ENCODE measurements around the gene ZNF174. TPM values are rescaled to one million over a fixed set of nuclear protein-coding genes. Genes with fewer than 3 reads are reported as not detected.

ZNF174 gene
- total RNA-seq, 4 donors from 2014 or later: 12.1 to 22.9 (median 22.3) TPM

DNA sequence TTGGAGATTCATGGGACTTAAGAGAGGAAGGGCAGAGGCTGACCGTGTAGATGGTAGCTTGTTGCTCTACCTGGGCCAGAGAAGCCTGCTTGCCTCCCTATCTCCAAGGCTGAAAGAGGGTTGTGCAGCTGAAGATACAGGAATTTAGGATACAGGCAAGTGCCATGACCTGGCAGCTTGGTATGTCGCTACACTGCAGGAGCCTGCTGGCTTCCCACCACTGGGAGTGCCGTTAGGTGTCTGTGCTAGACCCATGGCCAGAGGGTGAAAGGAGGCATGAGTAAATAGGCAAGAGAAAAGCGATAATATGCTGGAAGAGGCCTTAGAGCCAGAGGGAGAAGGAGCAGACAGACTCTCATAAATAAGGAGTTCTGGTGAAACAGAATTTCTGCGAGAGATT, 53.1 kb downstream of the ZNF174 start:
- peaks cover 0 to 20% of the 10 kb centered on the region in 2 donors for H3K36me3 ChIP-seq
- TF ChIP-seq, protein P1, sequence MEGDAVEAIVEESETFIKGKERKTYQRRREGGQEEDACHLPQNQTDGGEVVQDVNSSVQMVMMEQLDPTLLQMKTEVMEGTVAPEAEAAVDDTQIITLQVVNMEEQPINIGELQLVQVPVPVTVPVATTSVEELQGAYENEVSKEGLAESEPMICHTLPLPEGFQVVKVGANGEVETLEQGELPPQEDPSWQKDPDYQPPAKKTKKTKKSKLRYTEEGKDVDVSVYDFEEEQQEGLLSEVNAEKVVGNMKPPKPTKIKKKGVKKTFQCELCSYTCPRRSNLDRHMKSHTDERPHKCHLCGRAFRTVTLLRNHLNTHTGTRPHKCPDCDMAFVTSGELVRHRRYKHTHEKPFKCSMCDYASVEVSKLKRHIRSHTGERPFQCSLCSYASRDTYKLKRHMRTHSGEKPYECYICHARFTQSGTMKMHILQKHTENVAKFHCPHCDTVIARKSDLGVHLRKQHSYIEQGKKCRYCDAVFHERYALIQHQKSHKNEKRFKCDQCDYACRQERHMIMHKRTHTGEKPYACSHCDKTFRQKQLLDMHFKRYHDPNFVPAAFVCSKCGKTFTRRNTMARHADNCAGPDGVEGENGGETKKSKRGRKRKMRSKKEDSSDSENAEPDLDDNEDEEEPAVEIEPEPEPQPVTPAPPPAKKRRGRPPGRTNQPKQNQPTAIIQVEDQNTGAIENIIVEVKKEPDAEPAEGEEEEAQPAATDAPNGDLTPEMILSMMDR (IDR thresholded peaks at IDR 0.05): no peak
- no peak for TF ChIP-seq EP300 (IDR thresholded peaks at IDR 0.05)
- no peak for TF ChIP-seq POLR2AphosphoS5 (IDR thresholded peaks at IDR 0.05)
- no peak for TF ChIP-seq POLR2A (IDR thresholded peaks at IDR 0.05)

DNA sequence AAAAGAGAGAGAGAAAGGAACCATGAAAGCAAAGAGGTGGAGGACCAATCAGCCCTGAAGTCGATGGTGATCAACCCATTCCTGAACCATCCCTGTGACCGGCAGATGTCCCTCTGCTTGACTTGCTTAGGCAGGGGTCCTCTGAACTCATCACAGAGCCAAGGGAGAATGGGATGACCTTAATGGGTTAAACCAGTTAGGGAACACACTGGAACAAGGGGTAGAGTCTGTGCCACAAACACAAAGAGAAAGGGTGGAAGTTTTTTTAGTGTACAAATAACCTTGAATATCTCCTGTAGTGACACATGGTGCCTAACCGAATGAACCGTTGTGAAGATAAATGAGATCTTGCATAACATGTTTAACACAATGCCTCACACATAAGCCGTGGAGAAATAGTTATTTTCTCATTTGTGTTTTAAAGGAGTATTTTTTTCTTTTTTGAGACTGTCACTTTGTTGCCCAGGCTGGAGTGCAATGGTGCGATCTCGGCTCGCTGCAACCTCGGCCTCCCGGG, 53.7 kb downstream of the ZNF174 start:
- H3K27ac ChIP-seq: no peak overlapping the region
- H3K9me3 ChIP-seq: no peaks in the 10 kb centered on the region
- TF ChIP-seq POLR2AphosphoS5 (IDR thresholded peaks at IDR 0.05) (no peak), EP300 (IDR thresholded peaks at IDR 0.05) (no peak), POLR2A (IDR thresholded peaks at IDR 0.05) (no peak)
- TF ChIP-seq, protein P1 (IDR thresholded peaks at IDR 0.05): no peak
- no peak for ATAC-seq
- H3K4me1 ChIP-seq: peaks cover 0 to 30% (median 14%) of the 10 kb centered on the region in 3 donors
- WGBS, 2 donors (ENCODE audit: low coverage in 1 of 2): 47 to 79% methylated on average over 5 to 10 of the region's 10 CpGs
- no peak overlapping the region for H3K4me3 ChIP-seq
- H3K36me3 ChIP-seq: peaks cover 0 to 14% of the 10 kb centered on the region in 2 donors
- H3K27me3 ChIP-seq: no peaks in the 10 kb centered on the region

More for the DNA sequence above, 53.1 kb downstream of the ZNF174 start:
- 76 to 93% methylated on average over 3 to 4 of the region's 5 CpGs for WGBS, 2 donors (ENCODE audit: low coverage in 1 of 2)
- Histone ChIP-seq H3K9me3 (no peaks in the 10 kb centered on the region), H3K4me1 (peaks cover 0 to 24% (median 8%) of the 10 kb centered on the region in 3 donors), H3K27ac (no peak overlapping the region), H3K27me3 (no peaks in the 10 kb centered on the region), H3K4me3 (no peak overlapping the region)
- ATAC-seq: no peak

DNA sequence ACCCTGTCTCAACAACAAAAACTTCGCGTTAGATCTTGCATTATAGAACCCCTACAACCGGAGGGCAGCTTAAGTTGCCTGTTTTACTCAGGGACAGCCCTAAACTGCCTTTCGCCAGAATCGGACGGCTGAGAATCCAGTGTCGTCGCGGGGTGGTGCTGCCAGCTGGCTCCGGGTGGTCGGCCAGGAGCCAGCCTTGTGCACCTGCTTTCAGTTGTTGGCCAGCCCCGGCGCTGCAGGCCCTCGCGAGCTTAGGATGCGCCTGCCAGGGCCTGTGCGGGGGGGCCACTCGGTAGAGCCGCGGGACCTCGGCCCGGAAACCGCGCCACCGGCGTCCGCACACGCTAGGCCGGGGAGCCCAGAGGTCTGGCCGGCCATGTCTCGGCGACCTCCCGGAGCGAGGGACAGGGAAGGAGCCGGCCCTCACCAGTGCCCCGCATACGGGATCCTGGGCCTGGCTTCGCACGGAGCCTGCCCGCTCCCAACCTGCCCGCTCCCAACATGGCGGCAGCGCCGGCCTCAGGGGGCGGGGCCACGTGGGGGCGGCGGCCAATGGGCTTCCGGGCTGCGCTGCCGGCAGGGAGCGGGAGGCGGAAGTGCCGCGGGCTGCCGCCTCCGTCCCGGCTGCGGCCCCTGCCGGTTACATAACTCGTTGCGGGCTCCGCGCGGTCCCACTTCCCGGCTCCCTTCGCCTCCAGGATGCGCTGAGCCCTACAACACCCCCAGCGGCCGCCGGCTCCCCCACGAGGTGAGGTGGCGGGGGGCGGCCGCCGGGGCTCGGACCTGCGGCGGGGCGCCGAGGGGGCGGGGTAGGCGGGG, 56.6 kb downstream of the ZNF174 start:
- no peaks in the 10 kb centered on the region for H3K27me3 ChIP-seq
- TF ChIP-seq, protein P1 (IDR thresholded peaks at IDR 0.05): peak in 3 of 4 experiments; percentile 64 to 74 (median 66)
- TF ChIP-seq POLR2A (IDR thresholded peaks at IDR 0.05) (peak; percentile 62 to 69), EP300 (IDR thresholded peaks at IDR 0.05) (no peak), POLR2AphosphoS5 (IDR thresholded peaks at IDR 0.05) (peak; percentile 79)
- ATAC-seq: peak; percentile 96
- H3K4me3 ChIP-seq: peak overlapping the region; percentile 81 to 90
- no peaks in the 10 kb centered on the region for H3K9me3 ChIP-seq
- peaks cover 2 to 60% (median 27%) of the 10 kb centered on the region in 3 donors for H3K4me1 ChIP-seq
- H3K27ac ChIP-seq: peak overlapping the region; percentile 84 to 97 (median 97)
- no peaks in the 10 kb centered on the region for H3K36me3 ChIP-seq
- 0 to 37% methylated on average over 2 to 8 of the region's 83 CpGs for WGBS, 2 donors (ENCODE audit: low coverage in 1 of 2)

DNA sequence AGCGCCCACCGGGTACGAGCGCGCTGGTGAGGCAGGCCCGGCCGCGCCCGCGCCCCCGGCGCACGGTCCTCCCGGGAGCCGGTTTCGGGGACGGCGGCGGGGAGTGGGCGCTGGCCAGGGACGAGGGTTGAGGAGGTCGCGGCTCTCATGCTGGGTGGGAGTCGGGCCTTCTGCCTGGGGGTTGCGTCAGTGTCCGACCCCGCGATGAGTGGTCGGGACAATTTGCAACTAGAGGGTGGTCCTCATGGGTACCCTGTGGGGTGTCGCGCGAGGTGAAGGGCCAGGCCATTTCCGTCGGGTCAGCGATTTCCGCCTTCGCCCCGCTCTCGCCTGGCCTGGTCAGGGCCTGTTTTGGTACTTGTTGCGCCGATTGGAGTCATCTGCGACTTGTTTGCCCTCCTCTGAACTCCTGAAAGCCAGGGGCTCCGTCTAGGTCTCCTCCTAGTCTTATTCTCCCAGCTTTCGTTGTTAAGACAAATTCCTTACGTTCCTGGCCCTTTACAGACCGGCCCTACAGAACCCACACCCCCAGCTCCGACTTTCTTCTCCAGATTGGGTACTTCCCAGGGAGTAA, 57.4 kb downstream of the ZNF174 start:
- Histone ChIP-seq H3K4me3 (peak overlapping the region; percentile 81 to 90), H3K36me3 (no peaks in the 10 kb centered on the region), H3K27me3 (no peaks in the 10 kb centered on the region), H3K27ac (peak overlapping the region; percentile 84 to 97 (median 97)), H3K4me1 (peaks cover 2 to 67% (median 27%) of the 10 kb centered on the region in 3 donors), H3K9me3 (no peaks in the 10 kb centered on the region)
- WGBS, 2 donors (ENCODE audit: low coverage in 1 of 2): 0% methylated on average over 3 of the region's 47 CpGs; no CpG with 5 or more reads in 1 of the 2 donors
- ATAC-seq: peak; percentile 3
- TF ChIP-seq POLR2AphosphoS5 (IDR thresholded peaks at IDR 0.05): no peak
- TF ChIP-seq, protein P1 (IDR thresholded peaks at IDR 0.05): no peak
- no peak for TF ChIP-seq POLR2A (IDR thresholded peaks at IDR 0.05)
- TF ChIP-seq EP300 (IDR thresholded peaks at IDR 0.05): no peak
